Kidney (tissue), 14 donors: ENCODE measurements around the gene ZNF454. TPM values are rescaled to one million over a fixed set of nuclear protein-coding genes. Genes with fewer than 3 reads are reported as not detected.

Source experiments
- DNase-seq, 5 donors: peaks; one replicate each; pipeline ENCODE4 v3.0.0-alpha.2; 2013 to 2020
- FAIRE-seq: peaks from 2 replicates; lab custom pipeline; 2012; peaks lifted over from hg19 to GRCh38; lab: Jason Lieb, UNC
- H3K27ac ChIP-seq, 2 donors: one replicate each; pipeline ENCODE4 v1.7.0; 2013; ENCODE audit warnings: low read depth in 2 of 2, low read length in 2 of 2, inconsistent platforms in 1 of 2
- H3K27me3 ChIP-seq: one replicate; pipeline ENCODE4 v1.7.1; 2013; ENCODE audit warnings: low read length, inconsistent platforms; ENCODE audit not compliant: control insufficient read depth, insufficient read depth
- H3K36me3 ChIP-seq, 3 donors: one replicate each; pipeline versions ENCODE4 v1.7.0 to v1.7.1; 2013; ENCODE audit warnings: low read length in 3 of 3, control low read depth in 1 of 3, inconsistent platforms in 1 of 3; ENCODE audit not compliant: insufficient read depth in 3 of 3, control insufficient read depth in 2 of 3
- H3K4me1 ChIP-seq, 3 donors: one replicate each; pipeline versions ENCODE4 v1.7.0 to v1.7.1; 2013; ENCODE audit warnings: low read length in 3 of 3, inconsistent platforms in 1 of 3, low read depth in 1 of 3; ENCODE audit not compliant: control insufficient read depth in 2 of 3, insufficient read depth in 2 of 3
- H3K4me3 ChIP-seq, 3 donors: one replicate each; pipeline versions ENCODE4 v1.7.0 to v1.8.1; 2013; ENCODE audit warnings: low read length in 3 of 3, control low read depth in 1 of 3, inconsistent platforms in 1 of 3
- H3K9ac ChIP-seq, 3 donors: one replicate each; pipeline versions ENCODE4 v1.7.0 to v1.7.1; 2013; ENCODE audit warnings: low read length in 3 of 3, control low read depth in 1 of 3, inconsistent platforms in 1 of 3
- H3K9me3 ChIP-seq, 3 donors: one replicate each; pipeline versions ENCODE4 v1.7.0 to v1.7.1; 2013; ENCODE audit warnings: low read length in 3 of 3, control low read depth in 1 of 3, inconsistent platforms in 1 of 3; ENCODE audit not compliant: control insufficient read depth in 2 of 3, insufficient read depth in 1 of 3
- CTCF ChIP-seq: IDR thresholded peaks from 3 replicates; pipeline ENCODE4 v1.5.1; 2012; ENCODE audit warnings: mild to moderate bottlenecking, moderate library complexity, borderline replicate concordance; ENCODE audit not compliant: insufficient read depth; ENCODE audit errors: extremely low read depth
- intact Hi-C: fragments of 100-400 bp; cut with DNase I; formaldehyde crosslinking; loops from one replicate; pipeline ENCODE4 v1.11.1; 2022
- polyA plus RNA-seq: library from polyadenylated mRNA; stranded (reverse); fragments of 350-450 nt; fragmentation: Illumina TruSeq; extraction: RNeasy Lipid Tissue Mini Kit (QIAGEN cat#74804); gene quantifications from one replicate; pipeline ENCODE4 v1.2.3, GENCODE V29; 2014; ENCODE audit warnings: low read depth, low replicate concordance; ENCODE audit not compliant: insufficient read depth
- total RNA-seq: library from RNA; stranded (reverse); fragmentation: NEBNext Ultra II Directional; extraction: Animal tissue kit (Norgen Biotek cat#: 25700); gene quantifications from one replicate; pipeline ENCODE4 v1.2.1, GENCODE V29; 2021
- donor health status: control.
- donor health status: control.
- donor health status: control.
- donor health status: control.
- donor health status: control.
- donor health status: DM: yes; HTN: yes; CAD: no.
- donor health status: Normal renal cell carcinoma (clear cell type).

ZNF454 gene
- total and polyA plus RNA-seq, 2 donors from 2014 or later = 0.77 to 4.2 TPM

GRCh38 chr5:178993236-178993765, 52.3 kb downstream of the ZNF454 start:
- Histone ChIP-seq H3K27ac (no peak overlapping the region), H3K36me3 (no peaks in the 10 kb centered on the region), H3K4me3 (no peak overlapping the region), H3K27me3 (peaks cover 7% of the 10 kb centered on the region), H3K9ac (no peak overlapping the region), H3K4me1 (no peaks in the 10 kb centered on the region), H3K9me3 (peaks cover 0 to 10% (median 3%) of the 10 kb centered on the region in 3 donors)
- intact Hi-C loops = no loop called here
- no peak for TF ChIP-seq CTCF
- no peak for DNase-seq
- FAIRE-seq = no peak

GRCh38 chr5:178993955-178994579, 53.1 kb downstream of the ZNF454 start:
- no peak overlapping the region for H3K4me3 ChIP-seq
- H3K27ac ChIP-seq = no peak overlapping the region
- H3K4me1 ChIP-seq = no peaks in the 10 kb centered on the region
- no peak for TF ChIP-seq CTCF
- H3K36me3 ChIP-seq = no peaks in the 10 kb centered on the region
- H3K9me3 ChIP-seq = peaks cover 0 to 7% (median 3%) of the 10 kb centered on the region in 3 donors
- intact Hi-C loops = no loop called here
- DNase-seq (peak in 1 of 5 donors; percentile 1), FAIRE-seq (no peak)
- H3K9ac ChIP-seq = no peak overlapping the region
- peaks cover 7% of the 10 kb centered on the region for H3K27me3 ChIP-seq

- intact Hi-C loops = no loop called here
- no peak for TF ChIP-seq CTCF
- no peaks in the 10 kb centered on the region for H3K36me3 ChIP-seq
- H3K4me3 ChIP-seq = no peak within 1 kb of the TSS
- FAIRE-seq (no peak), DNase-seq (peak in 3 of 5 donors; percentile 39 to 60 (median 55))
- H3K27me3 ChIP-seq = peaks cover 7% of the 10 kb centered on the region
- H3K9ac ChIP-seq = no peak within 1 kb of the TSS
- peaks cover 0 to 5% (median 1%) of the 10 kb centered on the region in 3 donors for H3K9me3 ChIP-seq
- no peak within 1 kb of the TSS for H3K27ac ChIP-seq
- H3K4me1 ChIP-seq = no peaks in the 10 kb centered on the region
Measured at GRCh38 chr5:178994580-178995340, 53.8 kb downstream of the ZNF454 start, which contains the start of gene GRM6. GRM6 (minus strand) TSS chr5:178995320; CDS start chr5:178994944, 376 bp downstream.
